OCI-LY3 (cell line): ENCODE measurements around the gene DMTF1.

ENCODE experiments used
- H2AFZ ChIP-seq: fragments of 200-600, 300-600 bp; shearing (Covaris generic); 2 replicates; pipeline ENCODE4 v1.6.0; 2014; ENCODE audit warnings: antibody characterized with exemption, low read depth, low read length
- H3K27ac ChIP-seq: fragments of 200-600, 300-600 bp; sonication (generic); 2 replicates; pipeline ENCODE4 v1.5.1; 2014; ENCODE audit warnings: mild to moderate bottlenecking, low read length, moderate library complexity, mixed read lengths
- H3K27me3 ChIP-seq: fragments of 200-600, 300-600 bp; sonication (generic); 2 replicates; pipeline ENCODE4 v1.6.1; 2014; ENCODE audit warnings: low read depth, low read length, mixed read lengths
- H3K36me3 ChIP-seq: fragments of 200-600, 300-600 bp; sonication (generic); replicated peaks from 2 replicates; pipeline ENCODE3; 2014; ENCODE audit warnings: low read depth, low read length, mixed read lengths
- H3K4me1 ChIP-seq: fragments of 300-600, 200-600 bp; sonication (generic); 2 replicates; pipeline ENCODE4 v1.6.1; 2014; ENCODE audit warnings: low read length, mixed read lengths
- H3K4me2 ChIP-seq: fragments of 200-600, 300-600 bp; sonication (generic); 2 replicates; pipeline ENCODE4 v1.6.1; 2014; ENCODE audit warnings: low read length, mixed read lengths
- H3K4me3 ChIP-seq: fragments of 300-600, 200-600 bp; sonication (generic); 2 replicates; pipeline ENCODE4 v1.5.1; 2014; ENCODE audit warnings: antibody characterized with exemption, mild to moderate bottlenecking, low read length, moderate library complexity
- H3K79me2 ChIP-seq: fragments of 300-600, 200-600 bp; shearing (Covaris generic); 2 replicates; pipeline ENCODE4 v1.6.1; 2014; ENCODE audit warnings: mild to moderate bottlenecking, low read length, mixed read lengths
- H3K9ac ChIP-seq: fragments of 300-600, 200-600 bp; shearing (Covaris generic); 2 replicates; pipeline ENCODE4 v1.6.0; 2014; ENCODE audit warnings: mild to moderate bottlenecking, low read length, moderate library complexity
- H3K9me3 ChIP-seq: fragments of 200-600, 300-600 bp; shearing (Covaris generic); 2 replicates; pipeline ENCODE4 v1.6.1; 2014; ENCODE audit warnings: low read length, mixed read lengths; ENCODE audit not compliant: insufficient read depth
- H4K20me1 ChIP-seq: fragments of 200-600, 300-600 bp; sonication (generic); 2 replicates; pipeline ENCODE4 v1.6.1; 2016; ENCODE audit warnings: low read length, mixed read lengths; ENCODE audit not compliant: insufficient read depth
- EZH2phosphoT487 ChIP-seq: fragments of 200-600 bp; shearing (Covaris generic); IDR thresholded peaks from 2 replicates; pipeline ENCODE4 v1.6.1; 2018; ENCODE audit warnings: antibody characterized with exemption, mixed run types, low read depth
- TF ChIP-seq, protein P1 (sequence below): fragments of 200-600, 300-600 bp; sonication (generic); IDR thresholded peaks from 2 replicates; pipeline ENCODE4 v1.5.1; 2014; ENCODE audit warnings: antibody characterized with exemption, low read length, low read depth

Gene DMTF1

DNA sequence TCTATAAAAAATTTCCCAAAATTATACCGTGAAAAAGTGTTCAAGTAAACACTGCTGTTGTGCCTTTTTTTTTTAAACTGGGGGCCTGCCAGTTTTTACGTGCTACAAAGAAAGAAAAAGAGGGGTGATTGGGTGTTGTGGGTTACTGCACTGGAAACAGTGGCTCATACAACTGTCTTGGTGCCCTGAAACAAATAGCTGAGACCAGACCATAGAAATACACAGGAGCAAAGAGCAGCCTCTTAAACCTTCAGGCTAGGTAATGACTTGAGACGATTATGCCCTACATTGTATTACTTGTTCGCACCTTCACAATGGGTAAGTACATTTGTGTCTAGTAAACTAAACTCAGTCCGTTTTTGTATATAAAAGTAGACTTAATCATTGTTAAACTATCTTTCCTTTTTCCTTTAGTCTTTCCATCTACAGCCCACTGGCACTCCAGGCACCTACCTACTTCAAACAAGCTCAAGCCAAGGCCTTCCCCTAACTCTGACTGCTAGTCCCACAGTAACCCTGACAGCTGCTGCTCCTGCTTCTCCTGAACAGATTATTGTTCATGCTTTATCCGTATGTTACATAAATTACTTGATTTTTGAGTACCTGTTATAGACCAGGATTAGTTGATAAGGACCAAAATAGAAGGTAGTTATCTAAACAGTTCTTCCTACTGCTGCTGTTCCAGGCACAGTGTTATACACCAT is 40.7 kb downstream of the DMTF1 start:
- H3K4me2 ChIP-seq: no peak overlapping the region
- no peak for TF ChIP-seq EZH2phosphoT487
- TF ChIP-seq, protein P1, sequence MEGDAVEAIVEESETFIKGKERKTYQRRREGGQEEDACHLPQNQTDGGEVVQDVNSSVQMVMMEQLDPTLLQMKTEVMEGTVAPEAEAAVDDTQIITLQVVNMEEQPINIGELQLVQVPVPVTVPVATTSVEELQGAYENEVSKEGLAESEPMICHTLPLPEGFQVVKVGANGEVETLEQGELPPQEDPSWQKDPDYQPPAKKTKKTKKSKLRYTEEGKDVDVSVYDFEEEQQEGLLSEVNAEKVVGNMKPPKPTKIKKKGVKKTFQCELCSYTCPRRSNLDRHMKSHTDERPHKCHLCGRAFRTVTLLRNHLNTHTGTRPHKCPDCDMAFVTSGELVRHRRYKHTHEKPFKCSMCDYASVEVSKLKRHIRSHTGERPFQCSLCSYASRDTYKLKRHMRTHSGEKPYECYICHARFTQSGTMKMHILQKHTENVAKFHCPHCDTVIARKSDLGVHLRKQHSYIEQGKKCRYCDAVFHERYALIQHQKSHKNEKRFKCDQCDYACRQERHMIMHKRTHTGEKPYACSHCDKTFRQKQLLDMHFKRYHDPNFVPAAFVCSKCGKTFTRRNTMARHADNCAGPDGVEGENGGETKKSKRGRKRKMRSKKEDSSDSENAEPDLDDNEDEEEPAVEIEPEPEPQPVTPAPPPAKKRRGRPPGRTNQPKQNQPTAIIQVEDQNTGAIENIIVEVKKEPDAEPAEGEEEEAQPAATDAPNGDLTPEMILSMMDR: no peak
- H3K4me1 ChIP-seq: no peaks in the 10 kb centered on the region
- H3K79me2 ChIP-seq: peaks cover 23% of the 10 kb centered on the region
- H3K9me3 ChIP-seq: no peaks in the 10 kb centered on the region
- H3K9ac ChIP-seq: no peak overlapping the region
- H3K27me3 ChIP-seq: no peaks in the 10 kb centered on the region
- peaks cover 41% of the 10 kb centered on the region for H4K20me1 ChIP-seq
- no peak overlapping the region for H3K27ac ChIP-seq
- peaks cover 85% of the 10 kb centered on the region for H3K36me3 ChIP-seq
- H2AFZ ChIP-seq: no peak overlapping the region
- no peak overlapping the region for H3K4me3 ChIP-seq

DNA sequence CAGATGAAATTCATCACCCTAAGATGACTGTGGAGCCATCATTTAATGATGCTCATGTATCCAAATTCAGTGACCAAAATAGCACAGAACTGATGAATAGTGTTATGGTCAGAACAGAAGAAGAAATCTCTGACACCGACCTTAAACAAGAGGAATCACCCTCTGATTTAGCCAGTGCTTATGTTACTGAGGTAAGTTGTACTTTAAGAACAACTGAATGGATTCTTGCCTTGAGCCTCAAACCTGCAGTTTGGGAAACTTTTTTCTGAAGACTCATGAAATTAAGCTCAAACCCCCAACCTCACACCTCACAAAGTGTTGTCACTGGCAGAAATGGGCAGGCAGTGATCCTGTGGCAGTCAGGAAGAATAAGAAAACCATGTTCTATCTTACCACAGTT is 41.7 kb downstream of the DMTF1 start:
- H3K27ac ChIP-seq: no peak overlapping the region
- H3K4me3 ChIP-seq: no peak overlapping the region
- no peak overlapping the region for H3K4me2 ChIP-seq
- peaks cover 50% of the 10 kb centered on the region for H4K20me1 ChIP-seq
- no peaks in the 10 kb centered on the region for H3K9me3 ChIP-seq
- no peak overlapping the region for H3K9ac ChIP-seq
- peaks cover 33% of the 10 kb centered on the region for H3K79me2 ChIP-seq
- 0 out of 2 replicates have a peak, but pooled peaks cover 6% of the 10 kb centered on the region for H3K4me1 ChIP-seq
- no peaks in the 10 kb centered on the region for H3K27me3 ChIP-seq
- TF ChIP-seq EZH2phosphoT487: no peak
- TF ChIP-seq, protein P1: no peak
- no peak overlapping the region for H2AFZ ChIP-seq
- peaks cover 86% of the 10 kb centered on the region for H3K36me3 ChIP-seq

DNA sequence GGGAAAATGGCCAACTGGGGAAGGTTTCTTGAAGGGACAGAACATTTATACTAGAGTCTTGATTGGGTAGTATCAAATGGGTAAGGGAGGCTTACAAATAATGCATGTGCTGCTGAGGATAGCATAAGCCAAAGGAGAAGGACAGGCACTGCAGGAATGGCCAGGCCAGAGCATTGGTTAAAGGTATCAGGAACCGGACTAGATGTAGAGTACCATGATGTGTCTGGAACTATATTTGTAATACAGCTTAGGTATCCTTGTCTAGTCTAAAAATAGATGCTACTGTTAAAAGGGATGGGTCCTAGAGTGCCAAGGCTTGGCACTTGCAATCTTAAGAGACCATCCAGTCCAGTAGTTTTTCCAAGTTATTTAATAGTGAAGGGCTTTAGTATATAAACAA is 47.0 kb downstream of the DMTF1 start:
- no peaks in the 10 kb centered on the region for H3K27me3 ChIP-seq
- H3K36me3 ChIP-seq: peaks cover 91% of the 10 kb centered on the region
- no peak overlapping the region for H3K9ac ChIP-seq
- no peak overlapping the region for H2AFZ ChIP-seq
- TF ChIP-seq, protein P1: no peak
- TF ChIP-seq EZH2phosphoT487: no peak
- peaks cover 82% of the 10 kb centered on the region for H3K79me2 ChIP-seq
- H3K9me3 ChIP-seq: peaks cover 3% of the 10 kb centered on the region
- H3K27ac ChIP-seq: no peak overlapping the region
- H3K4me2 ChIP-seq: no peak overlapping the region
- H3K4me1 ChIP-seq: 0 out of 2 replicates have a peak, but pooled peaks cover 6% of the 10 kb centered on the region
- H4K20me1 ChIP-seq: peaks cover 78% of the 10 kb centered on the region
- no peak overlapping the region for H3K4me3 ChIP-seq

DNA sequence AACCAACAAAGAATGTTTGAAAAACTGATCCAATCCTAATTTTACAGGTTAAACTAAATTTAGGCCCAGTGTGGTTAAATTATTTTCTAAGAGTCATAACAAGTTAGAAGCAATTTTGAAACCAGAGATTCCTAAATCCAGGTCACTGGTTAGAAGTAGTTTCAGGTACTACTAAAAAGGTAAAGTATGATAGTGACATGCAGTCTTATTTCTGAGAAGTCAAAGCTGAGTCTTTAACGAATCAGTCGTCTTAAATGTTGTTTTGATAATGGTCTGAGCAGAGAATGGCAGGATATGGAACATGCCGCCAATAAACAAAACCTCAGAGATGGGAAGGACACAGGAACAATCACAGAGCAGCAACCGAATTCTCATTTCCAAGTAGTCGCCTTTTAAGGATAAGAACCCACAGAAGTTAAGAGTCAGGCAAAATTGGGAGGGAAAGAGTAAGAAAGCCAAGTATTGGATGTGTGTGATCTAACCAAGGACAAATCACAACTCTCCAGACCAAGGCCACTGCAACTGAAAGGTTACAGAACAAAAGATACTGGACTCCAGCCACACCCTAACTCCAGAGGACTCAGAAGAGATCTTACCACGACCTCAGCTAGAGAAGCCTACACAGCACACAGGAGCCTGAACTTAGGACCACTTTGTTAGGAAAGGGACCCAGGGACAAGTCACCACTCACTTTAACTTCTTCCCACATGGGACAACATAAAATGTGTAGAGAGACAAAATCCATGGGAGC is 47.6 kb downstream of the DMTF1 start:
- H3K27ac ChIP-seq: no peak overlapping the region
- no peak overlapping the region for H3K9ac ChIP-seq
- H2AFZ ChIP-seq: no peak overlapping the region
- 0 out of 2 replicates have a peak, but pooled peaks cover 6% of the 10 kb centered on the region for H3K4me1 ChIP-seq
- H3K9me3 ChIP-seq: peaks cover 3% of the 10 kb centered on the region
- H3K4me2 ChIP-seq: no peak overlapping the region
- TF ChIP-seq, protein P1: no peak
- TF ChIP-seq EZH2phosphoT487: no peak
- H3K79me2 ChIP-seq: peaks cover 88% of the 10 kb centered on the region
- H3K4me3 ChIP-seq: no peak overlapping the region
- peaks cover 89% of the 10 kb centered on the region for H3K36me3 ChIP-seq
- peaks cover 82% of the 10 kb centered on the region for H4K20me1 ChIP-seq
- H3K27me3 ChIP-seq: no peaks in the 10 kb centered on the region
